Nephron progenitor cell (in vitro differentiated cells): ENCODE results near the gene FOXA3.
A peak's percentile ranks its signal among the peaks of the same experiment; 100 is the strongest.

ENCODE experiments used
- DNase-seq: peaks from one replicate; pipeline ENCODE4 v3.0.0; 2021
- H3K27ac Mint-ChIP-seq: 2 replicates; pipeline ENCODE4 v1.8.0; 2021; ENCODE audit warnings: mild to moderate bottlenecking, moderate library complexity, mixed read lengths
- H3K27me3 Mint-ChIP-seq: 2 replicates; pipeline ENCODE4 v1.8.0; 2021; ENCODE audit warnings: mild to moderate bottlenecking, low read depth, mixed read lengths; ENCODE audit not compliant: poor library complexity
- H3K36me3 Mint-ChIP-seq: 2 replicates; pipeline ENCODE4 v1.8.0; 2021; ENCODE audit warnings: low read depth, mixed read lengths
- H3K4me1 Mint-ChIP-seq: 2 replicates; pipeline ENCODE4 v1.8.0; 2021; ENCODE audit warnings: mixed read lengths
- H3K4me3 Mint-ChIP-seq: 2 replicates; pipeline ENCODE4 v1.8.0; 2021; ENCODE audit warnings: mild to moderate bottlenecking, moderate library complexity, mixed read lengths
- H3K9me3 Mint-ChIP-seq: 2 replicates; pipeline ENCODE4 v1.8.0; 2021; ENCODE audit warnings: mild to moderate bottlenecking, moderate library complexity, mixed read lengths
- TF ChIP-seq, protein P1 (sequence below): fragments of 200-600 bp; sonication (generic); IDR thresholded peaks from 2 replicates; pipeline ENCODE4 v1.5.0; 2021; ENCODE audit warnings: antibody characterized with exemption

The FOXA3 gene

DNA sequence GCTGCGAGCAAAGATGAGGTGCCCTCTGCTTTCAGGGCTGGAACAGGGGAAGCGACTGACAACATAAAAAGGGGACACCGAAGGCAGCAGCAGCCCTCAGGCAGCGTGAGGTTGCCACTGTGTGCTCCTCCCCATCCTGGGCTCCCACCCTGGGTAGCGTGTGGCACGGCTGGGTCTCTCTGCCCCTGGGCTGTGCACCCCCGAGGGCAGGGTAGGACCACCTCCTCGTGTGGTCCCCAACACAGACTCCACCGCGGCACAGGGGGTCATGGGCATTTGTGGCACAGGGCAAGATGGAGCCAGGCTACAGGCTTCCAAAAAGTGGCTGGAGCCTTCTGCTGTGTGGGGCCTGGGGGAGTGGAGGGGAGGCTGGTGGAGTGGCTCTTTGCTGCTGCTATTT is 42.6 kb upstream of the FOXA3 start:
- H3K36me3 Mint-ChIP-seq: peaks cover 26% of the 10 kb centered on the region
- TF ChIP-seq, protein P1, sequence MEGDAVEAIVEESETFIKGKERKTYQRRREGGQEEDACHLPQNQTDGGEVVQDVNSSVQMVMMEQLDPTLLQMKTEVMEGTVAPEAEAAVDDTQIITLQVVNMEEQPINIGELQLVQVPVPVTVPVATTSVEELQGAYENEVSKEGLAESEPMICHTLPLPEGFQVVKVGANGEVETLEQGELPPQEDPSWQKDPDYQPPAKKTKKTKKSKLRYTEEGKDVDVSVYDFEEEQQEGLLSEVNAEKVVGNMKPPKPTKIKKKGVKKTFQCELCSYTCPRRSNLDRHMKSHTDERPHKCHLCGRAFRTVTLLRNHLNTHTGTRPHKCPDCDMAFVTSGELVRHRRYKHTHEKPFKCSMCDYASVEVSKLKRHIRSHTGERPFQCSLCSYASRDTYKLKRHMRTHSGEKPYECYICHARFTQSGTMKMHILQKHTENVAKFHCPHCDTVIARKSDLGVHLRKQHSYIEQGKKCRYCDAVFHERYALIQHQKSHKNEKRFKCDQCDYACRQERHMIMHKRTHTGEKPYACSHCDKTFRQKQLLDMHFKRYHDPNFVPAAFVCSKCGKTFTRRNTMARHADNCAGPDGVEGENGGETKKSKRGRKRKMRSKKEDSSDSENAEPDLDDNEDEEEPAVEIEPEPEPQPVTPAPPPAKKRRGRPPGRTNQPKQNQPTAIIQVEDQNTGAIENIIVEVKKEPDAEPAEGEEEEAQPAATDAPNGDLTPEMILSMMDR: no peak
- H3K27me3 Mint-ChIP-seq: no peaks in the 10 kb centered on the region
- no peak overlapping the region for H3K4me3 Mint-ChIP-seq
- DNase-seq: no peak
- H3K27ac Mint-ChIP-seq: peak overlapping the region; percentile 98
- no peaks in the 10 kb centered on the region for H3K9me3 Mint-ChIP-seq
- peaks cover 46% of the 10 kb centered on the region for H3K4me1 Mint-ChIP-seq

DNA sequence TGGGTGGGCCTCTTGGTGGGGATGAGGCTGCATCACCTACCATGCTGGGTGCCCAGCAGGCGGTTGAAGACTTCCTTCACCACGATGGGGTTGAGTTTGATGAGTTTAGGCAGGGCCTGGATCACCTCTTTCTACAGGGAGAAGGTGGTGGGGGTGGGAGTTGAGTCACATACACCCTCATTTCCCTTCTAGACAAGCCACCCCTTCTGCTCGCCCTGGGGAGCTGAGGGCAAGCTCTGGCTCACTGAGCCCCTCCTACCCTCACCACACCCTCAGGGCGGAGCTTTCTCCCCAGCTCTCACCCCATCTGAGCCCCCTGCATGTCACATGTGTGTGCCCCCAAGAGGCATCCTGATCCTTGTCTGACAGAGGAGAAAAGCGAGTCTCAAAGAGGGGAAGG is 41.4 kb upstream of the FOXA3 start:
- TF ChIP-seq, protein P1: no peak
- Mint-ChIP-seq H3K27me3 (no peaks in the 10 kb centered on the region), H3K27ac (no peak overlapping the region), H3K36me3 (peaks cover 26% of the 10 kb centered on the region), H3K4me3 (no peak overlapping the region), H3K9me3 (no peaks in the 10 kb centered on the region), H3K4me1 (peaks cover 36% of the 10 kb centered on the region)
- no peak for DNase-seq

DNA sequence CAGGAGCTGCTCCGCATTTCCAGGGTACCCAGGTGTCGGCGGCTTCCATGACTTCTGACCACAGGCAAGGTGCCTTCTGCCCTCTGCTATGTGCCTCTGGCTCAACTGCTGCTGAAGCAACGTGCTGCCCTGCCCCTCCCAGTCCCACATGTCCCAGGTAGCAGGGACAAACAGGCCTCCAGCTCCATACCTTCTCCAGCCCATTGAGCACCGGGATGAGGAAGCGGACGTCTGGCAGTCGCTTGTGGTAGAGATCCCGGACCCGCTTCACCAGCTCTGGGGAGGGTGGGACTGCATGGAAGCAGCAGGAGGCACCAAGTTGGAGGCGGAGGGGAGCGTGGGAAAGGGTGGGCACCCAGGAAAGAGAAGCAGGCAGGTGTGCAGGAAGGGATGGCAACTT is 40.9 kb upstream of the FOXA3 start:
- H3K4me1 Mint-ChIP-seq: peaks cover 32% of the 10 kb centered on the region
- H3K4me3 Mint-ChIP-seq: no peak overlapping the region
- H3K27me3 Mint-ChIP-seq: no peaks in the 10 kb centered on the region
- H3K27ac Mint-ChIP-seq: peak overlapping the region; percentile 57
- TF ChIP-seq, protein P1: no peak
- no peaks in the 10 kb centered on the region for H3K9me3 Mint-ChIP-seq
- H3K36me3 Mint-ChIP-seq: peaks cover 26% of the 10 kb centered on the region
- no peak for DNase-seq

DNA sequence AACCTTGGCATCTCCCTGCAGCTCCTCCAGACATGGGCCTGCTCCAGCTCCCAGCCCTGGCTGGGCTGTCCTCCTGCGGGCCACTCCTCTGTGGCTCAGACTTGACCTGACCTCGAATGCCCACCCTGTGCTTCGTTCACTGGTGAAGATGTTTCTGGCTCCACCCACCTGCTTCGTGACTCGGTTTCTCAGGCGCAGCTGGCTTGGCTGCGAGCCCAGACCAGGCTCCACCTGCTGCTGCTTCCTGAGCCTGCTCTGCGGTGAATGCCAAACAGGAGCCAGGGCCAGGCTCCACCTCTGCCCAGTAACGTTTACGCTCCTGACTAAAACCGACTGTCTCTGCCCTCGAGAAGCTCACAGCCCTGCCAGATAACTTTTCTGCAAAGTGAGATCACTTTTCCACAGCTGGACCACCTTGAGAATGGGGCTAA is 40.1 kb upstream of the FOXA3 start:
- TF ChIP-seq, protein P1: no peak
- H3K27me3 Mint-ChIP-seq: no peaks in the 10 kb centered on the region
- H3K4me3 Mint-ChIP-seq: no peak overlapping the region
- no peaks in the 10 kb centered on the region for H3K9me3 Mint-ChIP-seq
- H3K36me3 Mint-ChIP-seq: peaks cover 34% of the 10 kb centered on the region
- H3K4me1 Mint-ChIP-seq: peaks cover 26% of the 10 kb centered on the region
- peak overlapping the region; percentile 22 for H3K27ac Mint-ChIP-seq
- DNase-seq: no peak

DNA sequence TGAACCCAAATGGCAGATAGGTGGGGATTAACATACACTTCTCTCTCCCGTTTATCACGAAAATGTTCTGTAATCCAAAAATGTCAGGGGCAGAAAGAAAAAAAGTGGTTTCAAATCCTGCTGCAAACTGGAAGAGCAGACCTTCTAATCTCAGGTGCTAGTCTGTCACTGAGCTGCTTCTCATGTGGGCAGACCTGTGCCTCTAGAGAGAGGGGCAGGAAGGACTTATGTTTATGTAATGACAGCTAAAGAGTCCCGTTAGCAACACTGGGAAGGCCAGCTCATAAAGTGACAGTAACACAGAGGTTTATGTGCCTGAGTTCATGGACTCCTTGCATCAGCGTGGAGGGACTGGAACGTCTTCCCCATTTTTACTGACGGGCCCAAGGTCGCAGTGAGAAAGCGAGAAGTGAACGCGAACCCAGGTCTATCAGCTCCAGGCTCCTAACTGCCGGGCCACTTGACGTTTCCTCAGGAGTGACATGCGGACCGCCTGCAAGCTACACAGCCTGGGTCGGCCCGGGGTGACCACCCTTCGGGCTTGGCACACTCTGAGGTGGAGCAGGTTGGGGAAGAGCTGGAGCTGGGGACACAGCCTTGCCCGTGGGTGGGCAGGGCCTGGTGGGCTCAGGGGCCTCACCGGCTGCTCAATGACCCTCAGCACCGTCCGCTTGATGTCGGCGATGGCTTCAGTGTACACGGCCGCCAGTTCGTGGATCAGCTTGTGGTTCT is 39.4 kb upstream of the FOXA3 start:
- TF ChIP-seq, protein P1: no peak
- Mint-ChIP-seq H3K27ac (peak overlapping the region; percentile 22), H3K4me1 (peaks cover 20% of the 10 kb centered on the region), H3K9me3 (no peaks in the 10 kb centered on the region), H3K27me3 (no peaks in the 10 kb centered on the region), H3K36me3 (peaks cover 41% of the 10 kb centered on the region), H3K4me3 (no peak overlapping the region)
- no peak for DNase-seq

DNA sequence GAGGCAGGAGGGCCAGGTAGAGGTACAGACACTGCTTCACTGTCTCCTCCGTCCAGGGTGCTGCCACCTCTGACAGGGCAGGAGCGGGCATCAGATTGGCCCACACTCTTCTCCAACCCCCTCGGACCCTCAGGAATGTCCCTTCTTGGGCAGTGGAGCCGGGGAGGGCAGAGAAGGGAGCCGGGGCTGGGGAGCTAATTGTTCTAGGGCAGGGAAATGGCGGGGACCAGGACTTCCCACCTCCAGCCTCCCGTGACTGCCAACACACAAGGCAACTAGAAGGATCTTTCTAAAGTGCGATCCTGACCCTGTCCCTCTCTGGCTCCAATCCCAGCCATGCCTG is 38.9 kb upstream of the FOXA3 start:
- DNase-seq: no peak
- H3K27me3 Mint-ChIP-seq: no peaks in the 10 kb centered on the region
- H3K4me3 Mint-ChIP-seq: no peak overlapping the region
- peaks cover 15% of the 10 kb centered on the region for H3K4me1 Mint-ChIP-seq
- TF ChIP-seq, protein P1: no peak
- H3K36me3 Mint-ChIP-seq: peaks cover 46% of the 10 kb centered on the region
- no peak overlapping the region for H3K27ac Mint-ChIP-seq
- no peaks in the 10 kb centered on the region for H3K9me3 Mint-ChIP-seq
